NCI-H748 (cell line): ENCODE measurements around the gene NWD2.

ENCODE experiments used
- DNase-seq: peaks from one replicate; lab custom pipeline; 2025; ENCODE audit not compliant: unreplicated experiment; lab: John Stamatoyannopoulos, UW

NWD2 gene

GRCh38 chr4:37438564-37439279, 194.2 kb downstream of the NWD2 start:
- no peak for DNase-seq

DNA sequence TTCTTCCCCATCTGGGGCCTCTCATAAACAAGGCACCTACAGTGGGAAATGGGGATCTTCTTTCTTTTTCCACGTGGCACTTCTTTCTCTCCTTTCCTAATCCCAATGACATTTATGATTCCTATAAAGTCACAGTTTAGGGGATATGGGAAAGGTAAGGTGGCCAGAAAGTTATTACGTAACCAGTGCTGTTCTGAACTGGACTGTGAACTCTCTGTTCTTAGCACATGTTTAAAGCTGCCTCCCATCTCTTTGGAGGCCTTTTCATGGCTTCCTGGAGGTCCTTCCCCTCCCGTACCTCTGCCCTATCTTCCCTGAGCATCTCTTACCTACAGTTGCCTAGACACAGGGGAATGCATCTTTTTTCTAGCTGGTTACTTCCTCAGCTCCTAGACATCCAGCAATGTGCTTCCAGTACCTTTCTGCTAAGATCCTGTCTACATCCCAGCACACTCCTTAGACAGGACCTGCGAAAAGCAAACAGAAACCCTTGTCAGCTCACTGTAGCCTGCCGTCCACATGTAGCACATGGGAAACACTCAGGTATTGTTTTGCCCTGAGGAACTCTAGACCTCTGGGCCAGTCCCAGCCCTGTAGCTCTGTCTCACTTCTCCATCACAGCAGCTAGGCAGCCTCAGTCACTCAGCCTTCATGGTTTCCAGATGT, 195.4 kb downstream of the NWD2 start:
- DNase-seq = no peak

- no peak for DNase-seq
These were observed 196.0 kb downstream of the NWD2 start for GRCh38 chr4:37440501-37440900.

DNA sequence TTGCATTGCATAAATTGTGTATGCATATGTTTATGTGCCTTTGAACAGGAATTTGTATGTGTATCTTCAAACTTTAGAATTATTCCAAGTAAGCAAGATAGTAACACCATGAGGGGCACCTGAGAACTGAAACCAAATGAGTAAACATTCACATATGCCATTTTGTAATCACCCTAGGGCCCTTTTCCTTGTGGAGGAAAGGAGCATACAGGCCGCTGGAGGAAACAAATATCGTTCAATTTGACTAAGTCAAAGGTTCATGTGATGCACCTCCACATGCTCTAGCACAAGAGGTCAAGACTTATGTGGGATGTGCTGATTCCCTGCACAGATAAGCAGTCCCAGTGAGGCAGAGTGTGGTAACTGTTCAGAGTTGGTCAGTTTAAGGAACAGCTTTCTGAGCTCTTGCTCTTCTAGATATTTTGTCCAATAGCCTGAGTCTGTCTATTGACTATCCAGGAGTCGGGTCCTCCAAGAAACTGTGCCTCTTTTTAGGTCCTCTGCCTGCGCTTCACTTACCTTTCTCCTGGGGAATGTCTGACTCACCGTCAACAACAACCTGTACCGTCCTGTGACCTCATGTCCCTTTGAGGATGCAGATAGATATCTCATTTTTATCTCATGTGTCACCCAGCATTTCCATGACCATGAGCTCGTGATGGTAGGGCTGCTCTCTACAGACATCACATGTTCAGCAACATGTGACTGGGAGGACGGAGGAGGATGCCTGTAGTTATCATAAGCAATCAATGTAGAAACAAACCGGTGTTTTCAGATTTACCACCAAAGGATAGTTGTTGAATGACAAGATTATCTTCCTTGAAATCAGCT, 196.9 kb downstream of the NWD2 start:
- no peak for DNase-seq

GRCh38 chr4:37442062-37442323, 197.4 kb downstream of the NWD2 start:
- no peak for DNase-seq

DNA sequence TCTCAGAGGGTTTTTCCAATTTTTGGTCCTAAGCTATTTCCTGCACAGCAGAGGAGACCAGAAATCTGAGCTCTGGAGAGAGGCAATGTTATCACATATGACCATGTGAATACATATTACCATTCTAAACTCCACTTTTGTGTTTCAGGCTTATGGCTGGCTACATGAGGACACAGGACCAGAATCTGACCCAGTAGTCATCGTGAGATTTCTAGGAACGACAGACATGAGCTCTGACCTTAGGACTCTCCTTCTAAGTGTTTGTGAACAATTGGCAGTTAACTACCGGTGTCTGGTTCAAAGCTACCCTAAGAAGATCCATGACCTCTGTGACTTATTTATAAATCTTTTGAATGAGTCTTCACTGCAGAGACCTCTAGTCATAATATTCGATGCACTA, 198.6 kb downstream of the NWD2 start:
- no peak for DNase-seq

DNA sequence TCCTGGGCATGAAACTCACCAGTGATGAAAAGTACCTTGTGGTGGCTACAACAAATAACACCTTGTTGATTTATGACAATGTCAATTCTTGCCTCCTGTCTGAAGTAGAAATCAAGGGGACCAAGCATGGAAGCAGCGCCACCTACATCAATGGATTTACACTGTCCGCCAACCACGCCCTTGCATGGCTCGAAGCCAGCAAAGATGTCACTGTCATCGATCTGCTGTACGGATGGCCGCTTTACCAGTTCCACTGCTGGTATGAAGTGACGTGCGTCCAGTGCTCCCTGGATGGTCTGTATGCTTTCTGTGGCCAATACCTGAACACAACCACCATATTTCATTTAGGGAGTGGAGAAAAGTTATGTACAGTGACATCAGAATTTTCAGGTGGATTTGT, 200.5 kb downstream of the NWD2 start:
- peak; percentile 44 for DNase-seq

DNA sequence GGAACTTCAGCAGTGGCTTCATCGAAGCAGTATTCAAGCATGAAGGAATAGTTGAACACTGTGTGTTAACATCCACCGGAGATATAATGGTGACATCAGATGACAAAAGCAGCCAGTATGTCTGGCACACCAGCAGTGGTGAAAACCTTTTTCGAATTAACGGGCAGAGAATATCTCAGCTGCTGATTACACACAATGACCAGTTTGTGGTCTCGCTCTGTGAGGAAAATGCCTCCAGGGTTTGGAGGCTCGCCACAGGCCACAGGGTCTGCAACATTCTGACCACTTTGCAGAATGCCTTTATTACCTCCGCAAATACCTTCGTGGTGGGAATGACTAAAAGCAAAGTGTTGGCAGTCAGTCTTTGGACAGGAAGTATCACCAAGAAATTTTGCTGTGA, 201.5 kb downstream of the NWD2 start:
- DNase-seq = no peak

- no peak for DNase-seq
These were observed 203.3 kb downstream of the NWD2 start for GRCh38 chr4:37447886-37448285.

- no peak for DNase-seq
These were observed 205.8 kb downstream of the NWD2 start for GRCh38 chr4:37450309-37450708.

GRCh38 chr4:37450911-37451310, 206.4 kb downstream of the NWD2 start:
- no peak for DNase-seq

- no peak for DNase-seq
These were observed 207.1 kb downstream of the NWD2 start for GRCh38 chr4:37451656-37452055.

GRCh38 chr4:37452952-37453280, 208.4 kb downstream of the NWD2 start:
- DNase-seq = peak; percentile 87

- peak; percentile 68 for DNase-seq
These were observed 208.9 kb downstream of the NWD2 start for GRCh38 chr4:37453281-37453998.

DNA sequence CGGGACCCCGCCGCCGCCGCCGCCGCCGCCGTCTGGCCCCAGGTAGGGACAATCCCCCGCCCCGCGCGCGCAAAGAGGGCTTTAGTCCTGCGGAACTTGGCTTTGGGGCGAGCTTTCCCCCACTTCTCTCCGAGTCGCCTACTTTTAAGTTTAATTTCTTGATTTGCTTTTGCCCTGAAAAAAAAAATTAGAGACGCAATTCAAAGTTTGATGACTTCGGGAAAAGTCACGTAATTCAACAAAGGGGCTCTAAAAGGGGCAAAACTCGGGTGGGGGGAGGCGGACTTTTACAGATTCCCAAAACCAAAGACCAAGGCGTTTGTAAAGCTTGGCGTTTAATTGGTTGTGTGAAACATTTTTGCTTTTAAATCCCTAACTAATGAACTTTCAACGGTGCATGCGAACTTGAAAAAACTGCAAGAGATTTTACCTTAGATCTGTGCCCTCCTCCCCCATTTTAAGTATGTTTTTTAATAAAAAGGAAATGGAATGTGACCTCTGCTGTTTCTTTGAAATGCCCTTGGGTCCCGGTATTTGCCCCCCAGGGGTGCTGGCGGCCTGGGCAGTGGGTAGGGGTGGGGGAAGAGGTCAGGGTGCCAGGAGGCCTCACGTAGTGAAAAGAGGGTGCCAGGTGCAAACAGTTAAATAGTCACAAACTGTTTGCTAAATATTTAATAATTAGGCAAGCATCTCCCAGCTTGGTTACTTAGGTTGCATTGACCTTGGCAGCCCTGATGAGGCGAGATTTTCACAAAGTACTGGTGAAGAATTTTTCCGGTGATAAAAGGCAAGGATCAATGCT, 209.7 kb downstream of the NWD2 start:
- no peak for DNase-seq

- DNase-seq = no peak
These were observed 211.0 kb downstream of the NWD2 start for GRCh38 chr4:37455301-37456131.

- DNase-seq = no peak
These were observed 217.3 kb downstream of the NWD2 start for GRCh38 chr4:37461801-37462200.

DNA sequence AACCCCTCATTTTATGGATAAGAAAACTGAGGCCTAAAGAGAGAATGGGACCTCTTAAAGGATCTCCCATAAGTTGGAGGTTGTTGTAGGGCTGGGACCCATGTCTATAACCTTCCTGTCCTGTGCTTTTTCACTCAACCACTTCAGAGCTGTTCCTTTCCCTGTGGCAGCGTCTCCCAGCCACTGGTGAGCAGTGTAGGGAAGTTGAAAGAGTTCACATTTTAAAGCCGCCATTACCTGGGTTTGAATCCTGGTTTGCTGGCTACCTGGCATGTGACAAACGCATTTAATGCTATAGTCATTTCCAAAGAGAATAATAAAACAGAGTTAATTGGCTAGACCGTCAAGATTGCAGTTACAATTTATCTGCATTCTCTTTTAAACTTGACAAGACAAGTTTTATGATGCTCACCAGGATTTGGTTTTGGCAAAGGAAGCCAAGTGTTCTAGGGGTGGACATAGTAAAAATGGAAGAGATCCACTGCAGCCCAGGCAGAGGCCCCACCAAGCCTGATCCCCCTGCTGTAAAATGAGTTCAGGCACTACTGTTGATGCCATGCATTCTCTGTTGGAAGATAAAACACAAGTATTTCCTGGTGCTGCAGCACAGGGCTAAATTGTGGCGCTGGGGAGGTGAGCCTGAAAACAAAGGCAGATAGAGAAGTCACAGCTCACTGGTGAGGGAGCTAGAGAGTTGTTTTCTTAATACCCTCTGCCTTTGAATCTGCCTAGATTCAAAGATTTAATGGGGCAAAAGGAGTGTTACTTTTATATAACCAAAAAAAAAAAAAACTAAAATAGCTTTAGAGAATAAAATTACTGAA, 218.7 kb downstream of the NWD2 start:
- DNase-seq = no peak
